Measurements from ENCODE around the gene ENTPD7.

Gene ENTPD7

DNA sequence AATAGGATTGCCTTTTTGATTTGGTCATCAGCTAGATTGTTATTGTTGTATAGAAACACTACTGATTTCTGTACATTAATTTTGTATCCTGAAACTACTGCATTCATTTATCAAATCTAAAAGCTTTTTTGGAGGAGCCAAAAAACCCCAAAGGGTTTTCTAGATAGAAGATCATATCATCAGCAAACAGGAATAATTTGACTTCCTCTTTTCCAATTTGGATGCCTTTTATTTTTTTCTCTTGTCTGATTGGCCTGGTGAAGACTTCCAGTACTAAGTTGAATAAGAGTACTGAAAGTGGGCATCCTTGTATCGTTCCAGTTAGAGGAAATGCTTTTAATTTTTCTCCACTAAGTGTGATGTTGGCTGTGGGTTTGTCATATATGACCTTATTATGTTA, 10.6 kb upstream of the ENTPD7 start:
- DNase-seq, result no peak

DNA sequence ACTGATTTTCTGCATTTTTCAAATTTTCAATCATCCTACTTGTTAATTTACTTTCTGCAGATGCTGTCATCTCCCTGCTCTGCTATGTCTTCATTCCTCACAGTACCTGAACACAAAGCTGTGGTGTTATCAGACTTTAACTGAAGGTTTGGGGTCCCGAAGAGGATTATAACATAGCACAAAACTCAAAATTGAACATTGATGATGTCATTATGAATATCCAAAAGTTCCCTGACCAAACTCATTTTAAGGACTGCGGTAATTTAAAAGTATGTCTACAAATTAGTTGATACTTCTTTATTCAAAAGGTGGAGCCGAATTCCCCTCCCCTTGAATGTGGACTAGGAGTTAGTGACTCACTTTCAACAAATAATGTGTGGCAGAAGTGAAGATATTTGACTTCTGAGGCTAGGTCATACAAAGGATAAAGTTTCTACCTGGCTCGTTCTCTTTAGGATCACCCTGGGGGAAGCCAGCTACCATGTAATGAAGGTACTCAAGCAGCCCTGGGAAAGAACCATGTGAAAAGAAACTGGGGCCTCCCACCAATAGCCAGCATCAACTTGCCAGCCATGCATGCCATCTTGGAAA, 6.4 kb upstream of the ENTPD7 start:
- DNase-seq, result no peak

DNA sequence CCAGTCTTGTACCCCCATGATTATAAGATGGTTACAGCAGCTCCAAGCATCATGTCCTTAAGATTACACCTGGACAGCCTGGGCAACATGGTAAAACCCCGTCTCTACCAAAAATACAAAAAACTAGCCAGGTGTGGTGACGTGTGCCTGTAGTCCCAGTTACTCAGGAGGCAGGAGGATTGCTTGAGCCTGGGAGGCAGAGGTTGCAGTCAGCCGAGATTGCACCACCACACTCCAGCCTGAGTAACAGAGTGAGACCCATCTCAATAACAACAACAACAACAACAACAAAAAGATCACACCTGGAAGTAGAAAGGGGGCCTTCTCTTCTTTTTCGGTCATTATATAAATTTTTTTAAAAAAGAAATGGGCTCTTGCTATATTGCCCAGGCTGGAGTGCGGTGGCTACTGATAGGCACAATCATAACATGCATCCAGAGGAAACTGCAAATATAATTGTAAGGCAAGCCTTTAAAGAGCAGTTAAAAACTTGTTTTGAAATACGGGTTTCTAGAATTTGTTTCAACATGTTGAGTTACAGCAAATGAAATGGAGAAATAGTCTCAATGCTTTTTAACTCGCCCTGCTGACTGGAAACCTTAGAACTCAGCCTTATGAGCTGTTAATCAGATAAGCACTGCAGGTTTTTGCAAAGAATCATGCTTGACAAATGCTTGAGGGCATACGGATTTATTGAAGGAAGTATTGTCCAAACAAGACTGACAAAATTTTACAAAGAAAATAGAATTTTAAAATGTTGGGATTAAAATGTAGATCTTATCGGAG, 4.7 kb upstream of the ENTPD7 start:
- no peak for DNase-seq

DNA sequence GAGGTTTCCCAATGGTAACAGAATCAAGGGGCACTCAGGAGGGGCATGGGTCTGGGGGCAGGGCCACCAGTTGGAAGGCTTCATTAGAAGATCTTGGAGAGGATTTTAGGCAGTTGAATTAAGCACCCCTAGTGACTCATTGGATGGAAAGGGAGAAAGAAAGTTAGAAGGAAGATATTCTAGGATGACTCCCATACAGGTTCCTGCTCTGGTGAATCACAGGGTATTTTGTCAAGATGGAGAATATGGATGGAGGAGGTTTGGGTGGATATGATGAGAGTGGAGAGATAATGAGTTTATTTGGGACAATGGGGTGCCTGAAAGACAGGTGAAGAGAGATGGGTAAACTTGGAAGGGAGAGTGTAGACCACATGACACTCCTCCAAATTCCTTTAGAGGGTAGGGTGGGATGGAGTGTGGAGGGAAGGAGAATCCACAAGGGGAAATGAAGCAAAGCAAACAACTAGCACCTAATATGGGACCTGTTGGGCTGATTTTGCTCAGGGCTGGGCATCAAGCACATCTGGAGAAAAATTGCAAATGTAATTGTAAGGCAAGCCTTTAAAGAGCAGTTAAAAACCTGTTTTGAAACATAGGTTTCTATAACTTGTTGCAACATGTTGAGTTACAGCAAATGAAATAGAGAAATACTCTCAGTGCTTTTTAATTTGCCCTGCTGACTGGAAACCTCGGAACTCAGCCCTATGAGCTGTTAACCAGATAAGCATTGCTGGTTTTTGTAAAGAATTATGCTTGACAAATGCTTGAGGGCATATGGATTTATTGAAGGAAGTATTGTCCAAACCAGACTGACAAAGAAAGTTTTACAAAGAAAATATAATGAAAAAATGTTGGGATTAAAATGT, 2.9 kb upstream of the ENTPD7 start:
- DNase-seq, result no peak

DNA sequence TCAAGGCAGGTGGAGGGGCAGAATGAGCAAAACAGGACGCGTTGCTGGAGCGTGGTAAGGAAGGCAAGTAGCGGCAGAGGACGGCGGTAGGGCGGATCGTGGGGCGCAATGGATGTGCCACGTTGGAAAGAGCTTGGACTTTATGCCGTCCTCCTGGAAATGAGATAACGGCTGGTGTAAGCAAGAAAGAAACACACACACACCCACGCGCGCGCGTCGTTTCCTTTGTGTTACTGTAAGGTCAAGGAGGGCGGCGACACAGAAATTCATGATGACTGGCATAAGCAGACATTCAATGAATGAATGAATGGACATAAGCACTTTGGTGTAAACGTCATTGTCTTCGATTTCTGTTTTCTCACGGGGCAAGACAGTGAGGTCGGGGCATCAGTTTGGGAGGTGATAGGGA, 683 bp upstream of the ENTPD7 start:
- DNase-seq, result no peak

DNA sequence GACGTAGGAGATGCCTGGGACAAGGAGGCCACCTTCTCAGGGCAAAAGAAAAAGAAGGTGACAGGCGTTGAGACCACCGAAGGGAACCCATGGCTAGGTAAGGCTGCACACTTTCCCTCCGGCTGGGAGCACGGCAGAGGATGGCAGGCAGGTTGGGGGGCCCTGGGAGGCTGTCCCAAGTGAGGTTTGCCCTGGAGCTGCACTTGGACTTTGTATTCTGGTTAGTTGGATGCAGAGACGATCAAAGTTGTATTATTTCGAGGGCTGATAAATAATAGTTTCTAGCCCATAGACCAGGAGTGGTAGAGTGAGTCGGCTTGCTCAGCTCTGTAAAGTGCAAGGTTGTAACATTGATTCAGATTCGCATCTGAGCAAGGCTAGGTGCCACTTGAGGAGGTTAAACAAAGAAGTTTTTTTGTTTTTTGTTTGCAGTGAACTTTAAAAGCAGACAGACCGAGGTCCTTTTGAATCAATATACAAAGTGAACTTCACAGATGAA, 608 bp downstream of the ENTPD7 start:
- no peak for DNase-seq

DNA sequence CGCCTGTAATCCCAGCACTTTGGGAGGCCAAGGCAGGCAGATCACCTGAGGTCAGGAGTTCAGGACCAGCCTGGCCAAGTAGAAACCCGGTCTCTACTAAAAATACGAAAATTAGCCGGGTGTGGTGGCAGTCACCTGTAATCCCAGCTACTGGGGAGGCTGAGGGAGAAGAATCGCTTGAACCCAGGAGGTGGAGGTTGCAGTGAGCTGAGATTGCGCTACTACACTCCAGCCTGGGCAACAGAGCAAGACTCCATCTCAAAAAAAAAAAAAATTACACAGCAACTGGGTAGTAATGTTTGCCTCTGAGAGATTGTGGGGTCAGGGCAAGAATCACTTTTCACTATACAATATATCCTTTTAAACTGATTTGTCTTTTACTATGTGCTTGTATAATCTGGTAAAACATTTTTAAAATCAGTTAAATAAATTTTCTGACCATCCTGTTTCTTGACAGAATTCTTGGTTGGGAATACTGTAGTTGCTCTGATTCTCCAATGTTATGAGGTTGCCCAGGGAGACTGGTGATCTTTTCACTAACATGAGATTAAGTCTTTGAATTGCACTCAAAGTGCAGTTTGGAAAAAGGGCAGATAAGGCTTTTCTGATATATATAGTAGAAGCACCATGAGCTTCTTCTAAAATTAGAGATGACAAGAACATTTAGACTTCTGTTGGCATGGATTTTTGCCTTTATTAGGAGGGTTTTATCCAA, 1.5 kb downstream of the ENTPD7 start:
- no peak for DNase-seq

DNA sequence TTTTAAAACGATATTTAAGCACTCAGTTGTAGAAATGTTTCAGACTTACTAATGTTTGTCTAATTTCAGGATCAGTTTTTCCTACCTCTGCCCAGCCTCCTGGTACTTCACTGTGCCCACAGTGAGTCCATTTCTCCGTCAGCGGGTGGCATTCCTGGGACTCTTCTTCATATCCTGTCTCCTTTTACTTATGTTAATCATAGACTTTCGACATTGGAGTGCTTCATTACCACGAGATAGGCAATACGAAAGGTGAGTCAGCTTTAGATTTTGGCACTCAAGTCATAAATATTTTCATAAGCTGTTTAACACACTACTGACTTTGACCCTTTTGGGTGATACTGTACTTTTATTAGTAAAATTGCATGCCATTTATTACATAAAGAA, 2.1 kb downstream of the ENTPD7 start:
- DNase-seq, result peak; percentile 9

DNA sequence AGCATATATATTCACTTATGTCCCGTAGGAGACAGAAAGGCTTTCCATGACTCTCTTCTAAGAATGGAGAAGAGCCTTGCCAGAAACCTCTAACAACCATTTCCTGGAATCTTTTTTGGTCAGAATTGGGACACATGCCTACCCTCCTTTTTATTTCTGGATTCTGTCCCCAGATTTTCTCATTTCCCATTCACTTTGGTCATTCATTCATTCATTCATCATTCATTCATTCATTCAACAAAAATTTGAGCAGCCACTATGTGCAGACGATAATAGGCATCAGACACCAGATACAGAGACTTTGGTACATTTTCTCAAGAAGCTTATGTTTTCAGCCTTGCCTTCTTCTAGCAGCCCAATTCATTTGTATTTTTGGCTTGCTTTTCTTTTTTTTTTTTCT, 6.0 kb downstream of the ENTPD7 start:
- DNase-seq, result no peak

DNA sequence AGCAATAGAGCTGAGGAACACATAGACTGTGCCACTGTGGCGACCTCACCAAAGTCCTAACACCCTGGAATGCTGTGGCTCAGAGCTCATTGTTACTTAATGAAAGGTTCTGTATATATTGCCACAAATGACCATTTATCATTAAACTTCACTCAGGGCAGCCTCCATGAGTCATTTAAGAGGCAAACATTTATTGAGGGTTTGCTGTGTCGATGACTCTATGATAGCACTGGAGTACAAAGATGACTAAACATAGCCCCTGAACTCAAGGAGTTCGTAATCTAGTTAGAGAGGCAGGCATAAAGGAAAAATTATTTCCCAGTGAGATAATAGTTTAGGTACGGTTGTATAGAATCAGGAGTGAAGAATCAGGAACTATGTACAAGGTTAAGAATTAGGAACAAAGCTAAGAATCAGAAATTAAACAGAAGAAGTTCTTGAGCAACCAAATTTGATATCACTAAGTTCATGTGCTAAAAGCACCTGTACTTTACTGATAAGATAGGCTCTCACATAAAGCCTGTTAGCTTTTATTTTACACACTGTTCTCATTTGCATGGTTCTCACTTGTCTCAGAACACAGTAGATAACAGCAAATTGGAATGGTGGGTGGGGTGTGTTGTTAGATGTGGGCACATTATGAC, 7.9 kb downstream of the ENTPD7 start:
- DNase-seq, result peak; percentile 37

DNA sequence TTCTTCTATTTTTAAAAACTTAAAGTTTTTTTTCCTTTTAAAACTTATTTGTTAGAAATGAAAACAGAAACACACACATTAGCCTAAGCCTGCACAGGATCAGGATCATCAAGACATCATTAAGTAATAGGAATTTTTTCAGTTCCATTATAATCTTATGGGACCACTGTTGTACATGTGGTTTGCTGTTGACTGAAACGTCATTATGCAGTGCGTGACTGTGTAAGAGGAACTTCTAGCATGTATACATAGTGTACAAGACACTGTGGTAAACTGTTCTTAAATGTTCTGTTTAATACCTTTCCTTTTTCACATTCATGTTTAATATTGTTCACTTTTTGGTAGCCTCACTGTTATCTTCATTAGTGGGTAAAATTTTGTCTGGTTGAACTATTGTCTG, 12.1 kb downstream of the ENTPD7 start:
- DNase-seq, result no peak

DNA sequence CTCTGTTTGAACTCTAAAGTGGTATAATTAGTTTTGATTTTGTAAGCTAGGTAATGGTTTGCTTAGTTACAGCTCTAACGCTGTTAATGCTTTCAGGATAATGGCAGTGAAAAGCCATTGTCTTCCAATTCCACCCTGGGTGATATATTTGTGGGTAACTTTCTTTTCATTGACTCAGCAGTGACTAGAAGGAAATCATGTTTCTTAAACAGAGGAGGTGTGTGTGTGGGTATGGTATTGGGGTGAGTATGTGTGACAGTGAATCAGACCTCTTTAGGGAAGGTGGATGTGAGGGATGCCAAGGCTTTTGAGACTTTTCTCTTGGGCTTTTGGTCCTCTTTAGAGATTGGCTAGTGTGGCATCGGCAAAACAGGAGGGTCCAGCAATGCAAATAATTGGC, 13.6 kb downstream of the ENTPD7 start:
- no peak for DNase-seq

DNA sequence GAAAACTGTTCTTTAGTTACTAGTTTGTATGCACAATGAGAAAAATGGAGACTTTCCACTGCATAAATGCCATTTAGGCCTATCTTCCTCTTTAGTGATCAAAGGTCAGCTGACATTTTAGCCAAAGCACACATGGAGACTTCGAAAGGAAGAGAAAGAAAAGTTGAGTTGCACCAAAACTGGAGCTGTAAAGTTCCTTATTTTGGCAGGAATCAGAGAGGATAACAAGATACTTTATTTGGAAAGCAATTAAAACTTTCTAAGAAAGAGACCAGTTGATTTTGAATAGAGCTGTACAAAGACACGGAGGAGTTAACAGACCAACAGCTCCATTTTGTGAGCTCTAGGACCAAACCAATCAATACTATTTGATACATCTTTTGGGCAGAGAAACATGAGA, 14.2 kb downstream of the ENTPD7 start:
- DNase-seq, result no peak

DNA sequence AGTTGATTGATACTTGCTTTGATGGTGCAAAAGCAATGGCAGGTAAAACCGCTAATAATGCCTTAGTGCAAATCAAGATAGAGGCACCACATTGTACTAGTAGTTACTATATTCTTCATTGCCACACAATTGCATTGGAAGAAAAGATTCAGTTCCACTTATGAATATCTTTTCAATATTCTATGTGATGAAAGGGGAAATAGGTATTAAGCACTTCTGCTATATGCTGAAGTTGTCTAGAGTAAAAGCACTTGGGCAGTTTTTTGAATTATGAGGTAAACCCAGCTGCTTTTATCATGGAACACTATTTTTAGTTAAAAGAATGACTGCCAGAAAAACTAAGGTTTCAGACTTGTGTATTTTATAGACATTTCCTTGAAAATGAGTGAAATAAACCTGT, 15.5 kb downstream of the ENTPD7 start:
- DNase-seq, result no peak

DNA sequence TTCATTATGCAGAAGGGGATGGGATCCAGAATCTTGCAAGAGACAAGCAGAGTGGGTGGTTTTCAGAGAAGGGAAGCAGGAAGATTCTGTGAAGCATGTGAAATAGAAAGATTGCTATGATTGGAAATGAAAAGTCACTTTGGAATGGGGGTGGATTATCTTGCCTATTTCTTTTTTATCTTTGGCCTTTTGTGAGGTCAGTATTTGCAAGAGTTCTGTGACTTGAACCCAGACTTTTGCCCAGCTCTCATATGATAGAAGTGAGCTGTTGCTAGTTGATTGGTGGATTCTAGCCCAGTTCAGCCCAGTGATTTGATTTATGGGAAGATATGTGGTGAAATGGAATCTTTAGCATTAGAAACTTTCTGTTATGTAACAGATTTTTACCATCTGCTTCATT, 17.1 kb downstream of the ENTPD7 start:
- no peak for DNase-seq

DNA sequence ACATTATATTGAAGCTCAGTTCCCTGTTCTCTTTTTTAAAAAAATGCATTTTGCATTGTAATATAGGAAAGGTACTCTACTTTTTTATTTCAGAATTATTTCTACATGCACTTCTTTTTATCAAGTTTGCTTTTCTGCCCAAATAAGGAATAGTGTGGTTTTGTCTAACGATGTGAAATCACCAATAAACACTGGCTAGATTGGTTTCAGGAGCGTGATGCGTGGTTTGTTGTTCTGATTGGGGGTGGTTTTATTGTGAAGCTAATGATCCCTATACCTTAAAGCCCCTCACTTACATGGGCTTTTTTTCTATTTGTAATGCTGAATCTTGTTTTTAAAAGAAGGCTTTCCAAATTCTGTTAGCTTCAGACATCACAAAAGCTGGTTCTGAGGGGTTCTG, 17.6 kb downstream of the ENTPD7 start:
- no peak for DNase-seq

DNA sequence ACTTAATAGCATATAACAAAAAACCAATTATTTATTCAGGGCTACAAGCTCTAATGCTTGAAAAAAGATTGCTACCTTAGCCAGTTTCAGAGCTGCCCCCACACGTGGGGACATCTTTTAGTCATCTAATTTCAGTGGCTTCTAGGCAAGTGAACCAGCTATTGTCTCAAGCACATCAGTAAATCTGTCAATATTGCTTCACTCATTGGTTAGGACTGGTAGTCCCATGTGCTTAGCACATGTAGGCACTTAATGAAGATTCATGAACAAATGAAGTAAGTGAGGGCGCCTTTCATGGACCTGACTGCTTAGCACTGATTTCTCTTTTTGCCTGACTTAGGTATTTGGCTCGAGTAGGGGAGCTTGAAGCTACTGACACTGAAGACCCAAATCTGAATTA, 19.6 kb downstream of the ENTPD7 start:
- DNase-seq, result no peak

DNA sequence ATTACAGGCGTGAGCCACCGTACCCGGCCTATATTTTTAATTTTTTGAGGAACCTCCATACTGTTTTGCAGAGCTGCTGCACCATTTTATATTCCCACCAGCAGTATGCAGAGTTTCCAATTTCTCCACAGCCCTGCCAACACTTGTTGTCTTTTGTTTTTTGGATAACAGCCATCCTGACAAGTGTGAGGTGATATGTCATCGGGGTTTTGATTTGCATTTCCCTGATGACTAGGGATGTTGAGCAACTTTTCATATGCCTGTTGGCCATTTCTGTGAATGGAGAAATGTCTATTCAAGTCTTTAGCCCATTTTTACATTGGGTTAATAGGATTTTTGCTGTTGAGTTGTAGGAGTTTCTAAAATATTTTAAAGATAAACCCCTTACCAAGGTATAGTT, 22.2 kb downstream of the ENTPD7 start:
- DNase-seq, result no peak

DNA sequence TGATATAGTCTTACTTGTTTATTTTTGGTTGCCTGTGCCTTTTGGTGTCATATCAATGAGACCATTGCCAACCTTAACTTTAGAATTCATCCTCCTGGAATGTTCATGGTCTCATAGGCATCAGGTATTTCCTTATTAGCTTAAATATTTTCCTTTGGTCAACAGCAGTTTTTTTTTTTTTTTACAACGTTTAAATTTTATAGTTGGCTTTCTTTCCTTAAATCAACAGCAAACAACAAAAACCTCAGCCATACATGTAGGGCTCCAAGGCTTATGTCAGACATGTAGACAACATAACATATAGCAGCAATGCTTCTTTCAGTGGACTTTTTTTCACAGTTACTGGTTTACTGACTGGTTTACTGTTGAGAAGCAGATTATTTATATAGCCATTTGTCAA, 22.7 kb downstream of the ENTPD7 start:
- no peak for DNase-seq

DNA sequence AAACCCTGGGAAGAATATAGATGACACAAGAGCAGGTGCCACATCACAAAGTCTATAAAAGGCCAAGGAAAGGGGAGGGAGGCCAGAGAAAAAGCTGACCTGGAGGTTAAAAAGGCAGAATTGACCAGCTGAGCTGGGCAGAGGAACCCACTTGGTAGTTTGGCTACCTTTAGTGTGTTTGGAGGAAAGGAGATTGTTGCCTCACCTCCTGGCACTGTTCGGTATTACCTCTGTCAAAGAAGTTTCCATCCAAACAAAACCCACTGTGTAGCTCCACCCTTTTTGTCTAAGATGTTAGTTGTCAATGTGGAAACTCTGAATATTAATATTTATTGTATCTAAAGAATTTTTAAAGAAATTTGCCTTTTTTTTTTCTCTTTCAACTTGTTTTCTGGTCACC, 23.4 kb downstream of the ENTPD7 start:
- no peak for DNase-seq

DNA sequence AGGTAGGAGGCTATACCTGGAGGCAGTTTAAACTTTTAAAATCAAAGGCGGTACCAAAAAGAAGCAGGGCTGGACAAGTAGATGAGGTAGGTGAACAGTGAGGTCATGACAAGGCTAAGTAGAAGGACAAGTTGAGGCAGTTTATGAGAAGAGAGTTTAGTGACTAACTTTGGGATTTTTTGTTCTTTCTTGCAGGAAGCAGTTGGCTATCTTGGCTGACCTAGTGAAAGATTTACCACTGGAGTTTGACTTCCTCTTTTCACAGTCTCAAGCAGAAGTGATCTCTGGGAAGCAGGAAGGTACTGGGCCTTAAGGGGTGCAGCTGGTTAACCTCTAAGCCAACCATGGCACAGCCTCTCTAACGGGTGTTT, 26.3 kb downstream of the ENTPD7 start:
- no peak for DNase-seq

DNA sequence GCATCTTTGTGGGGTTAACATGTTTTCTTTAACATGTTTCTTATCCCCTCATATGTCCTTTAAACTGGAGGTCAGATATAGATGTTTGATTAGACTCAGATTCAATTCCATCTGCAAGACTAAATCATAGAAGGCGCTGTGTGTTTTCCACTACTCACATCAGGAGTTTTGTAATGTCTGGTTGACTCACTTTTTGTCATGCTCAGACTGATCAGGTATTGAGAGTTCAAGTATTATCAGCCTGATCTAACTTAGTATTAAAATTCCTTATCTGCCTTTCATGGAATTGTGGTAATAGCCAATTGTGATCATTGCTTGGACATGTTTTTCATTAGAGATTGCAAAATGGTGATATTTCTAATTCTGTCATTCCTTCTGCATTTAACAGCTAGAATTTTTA, 30.2 kb downstream of the ENTPD7 start:
- DNase-seq, result no peak
